Astrocyte (in vitro differentiated cells and primary cell): ENCODE results near the gene CADM1. TPM values are rescaled to one million over a fixed set of nuclear protein-coding genes. Genes with fewer than 3 reads are reported as not detected.

Experiments used
- DNase-seq: peaks from one replicate; pipeline ENCODE4 v3.0.0-alpha.2; 2010; ENCODE audit warnings: low read depth
- FAIRE-seq: peaks from 2 replicates; lab custom pipeline; 2011; peaks lifted over from hg19 to GRCh38; lab: Jason Lieb, UNC
- H2AFZ ChIP-seq: 2 replicates; pipeline ENCODE4 v1.6.0; 2012; ENCODE audit warnings: low read depth, low read length, inconsistent platforms
- H3K27ac ChIP-seq: 2 replicates; pipeline ENCODE4 v1.5.1; 2011; ENCODE audit warnings: low read depth, low read length, inconsistent platforms
- H3K27me3 ChIP-seq: 2 replicates; pipeline ENCODE4 v1.6.0; 2011; ENCODE audit warnings: low read length, inconsistent platforms; ENCODE audit not compliant: insufficient read depth
- H3K36me3 ChIP-seq: 2 replicates; pipeline ENCODE4 v1.5.1; 2011; ENCODE audit warnings: low read length, inconsistent platforms; ENCODE audit not compliant: insufficient read depth
- H3K4me1 ChIP-seq: 2 replicates; pipeline ENCODE4 v1.5.1; 2011; ENCODE audit warnings: low read length, inconsistent platforms; ENCODE audit not compliant: insufficient read depth
- H3K4me2 ChIP-seq: 2 replicates; pipeline ENCODE4 v1.6.0; 2012; ENCODE audit warnings: low read length, inconsistent platforms
- H3K4me3 ChIP-seq: 2 replicates; pipeline ENCODE4 v1.5.1; 2011; ENCODE audit warnings: low read depth, mild to moderate bottlenecking, low read length, inconsistent platforms; ENCODE audit not compliant: insufficient read depth
- H3K79me2 ChIP-seq: 2 replicates; pipeline ENCODE4 v1.6.0; 2012; ENCODE audit warnings: mild to moderate bottlenecking, low read length, inconsistent platforms; ENCODE audit not compliant: insufficient read depth
- H3K9ac ChIP-seq: 2 replicates; pipeline ENCODE4 v1.6.0; 2012; ENCODE audit warnings: mild to moderate bottlenecking, low read length, inconsistent platforms
- H3K9me3 ChIP-seq: 2 replicates; pipeline ENCODE4 v1.5.1; 2012; ENCODE audit warnings: low read depth, mild to moderate bottlenecking, low read length, inconsistent platforms; ENCODE audit not compliant: insufficient read depth
- H4K20me1 ChIP-seq: 2 replicates; pipeline ENCODE4 v1.6.0; 2012; ENCODE audit warnings: low read length, inconsistent platforms; ENCODE audit not compliant: insufficient read depth
- H3K27ac Mint-ChIP-seq: one replicate; pipeline ENCODE4 v1.8.0; 2021; ENCODE audit warnings: mild to moderate bottlenecking, mixed read lengths; ENCODE audit not compliant: unreplicated experiment
- H3K27me3 Mint-ChIP-seq: one replicate; pipeline ENCODE4 v1.8.0; 2021; ENCODE audit warnings: low read depth, mixed read lengths; ENCODE audit not compliant: unreplicated experiment
- H3K36me3 Mint-ChIP-seq: one replicate; pipeline ENCODE4 v1.8.0; 2021; ENCODE audit warnings: low read depth, mixed read lengths; ENCODE audit not compliant: unreplicated experiment
- H3K4me1 Mint-ChIP-seq: one replicate; pipeline ENCODE4 v1.8.0; 2021; ENCODE audit warnings: low read depth, mixed read lengths; ENCODE audit not compliant: unreplicated experiment
- H3K4me3 Mint-ChIP-seq: one replicate; pipeline ENCODE4 v1.8.0; 2021; ENCODE audit warnings: mild to moderate bottlenecking, moderate library complexity, mixed read lengths; ENCODE audit not compliant: unreplicated experiment
- H3K9me3 Mint-ChIP-seq: one replicate; pipeline ENCODE4 v1.8.0; 2021; ENCODE audit warnings: mild to moderate bottlenecking, mixed read lengths; ENCODE audit not compliant: unreplicated experiment
- EZH2 ChIP-seq: IDR thresholded peaks from 2 replicates; pipeline ENCODE4 v1.6.1; 2012; ENCODE audit warnings: mild to moderate bottlenecking, low read length, inconsistent platforms; ENCODE audit not compliant: insufficient read depth
- total RNA-seq: library from RNA; stranded (reverse); gene quantifications from 2 replicates; pipeline ENCODE4 v1.2.1, GENCODE V29; 2021
- TF ChIP-seq, protein P1 (sequence below): IDR thresholded peaks from 2 replicates; pipeline ENCODE4 v1.5.1; 2011; ENCODE audit warnings: low read depth, mild to moderate bottlenecking, inconsistent platforms, low read length, moderate library complexity; ENCODE audit not compliant: insufficient read depth

Gene CADM1
- total RNA-seq, 1 donor from 2014 or later, result 414 TPM

DNA sequence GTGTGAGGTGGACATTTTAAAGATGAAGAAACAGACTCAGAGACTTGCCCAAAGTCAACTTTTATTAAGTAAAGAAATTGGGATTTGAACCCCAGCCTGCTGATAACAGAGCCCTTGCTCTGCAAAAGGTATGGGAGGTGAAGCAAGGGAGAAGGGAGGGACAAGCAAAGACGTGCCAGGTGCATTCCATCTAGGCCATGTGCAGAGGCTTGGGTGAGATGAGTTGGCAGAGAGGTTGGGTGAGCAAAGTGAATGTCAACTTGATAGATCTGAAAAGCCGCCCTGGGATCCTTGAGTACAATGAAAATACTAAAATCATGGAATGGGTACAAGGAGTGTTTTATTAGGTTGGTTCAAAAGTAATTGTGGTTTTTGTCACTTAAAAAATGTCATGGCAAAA is 341.3 kb downstream of the CADM1 start:
- H3K27ac Mint-ChIP-seq, result peak overlapping the region; percentile 47
- TF ChIP-seq EZH2, result no peak
- TF ChIP-seq, protein P1, sequence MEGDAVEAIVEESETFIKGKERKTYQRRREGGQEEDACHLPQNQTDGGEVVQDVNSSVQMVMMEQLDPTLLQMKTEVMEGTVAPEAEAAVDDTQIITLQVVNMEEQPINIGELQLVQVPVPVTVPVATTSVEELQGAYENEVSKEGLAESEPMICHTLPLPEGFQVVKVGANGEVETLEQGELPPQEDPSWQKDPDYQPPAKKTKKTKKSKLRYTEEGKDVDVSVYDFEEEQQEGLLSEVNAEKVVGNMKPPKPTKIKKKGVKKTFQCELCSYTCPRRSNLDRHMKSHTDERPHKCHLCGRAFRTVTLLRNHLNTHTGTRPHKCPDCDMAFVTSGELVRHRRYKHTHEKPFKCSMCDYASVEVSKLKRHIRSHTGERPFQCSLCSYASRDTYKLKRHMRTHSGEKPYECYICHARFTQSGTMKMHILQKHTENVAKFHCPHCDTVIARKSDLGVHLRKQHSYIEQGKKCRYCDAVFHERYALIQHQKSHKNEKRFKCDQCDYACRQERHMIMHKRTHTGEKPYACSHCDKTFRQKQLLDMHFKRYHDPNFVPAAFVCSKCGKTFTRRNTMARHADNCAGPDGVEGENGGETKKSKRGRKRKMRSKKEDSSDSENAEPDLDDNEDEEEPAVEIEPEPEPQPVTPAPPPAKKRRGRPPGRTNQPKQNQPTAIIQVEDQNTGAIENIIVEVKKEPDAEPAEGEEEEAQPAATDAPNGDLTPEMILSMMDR, result no peak
- Histone ChIP-seq H3K4me2 (no peak overlapping the region), H3K27me3 (peaks cover 12% of the 10 kb centered on the region), H3K4me1 (peaks cover 3% of the 10 kb centered on the region), H3K79me2 (no peaks in the 10 kb centered on the region), H3K36me3 (no peaks in the 10 kb centered on the region), H3K9ac (no peak overlapping the region), H4K20me1 (no peaks in the 10 kb centered on the region), H3K27ac (no peak overlapping the region), H3K4me3 (no peak overlapping the region), H3K9me3 (no peaks in the 10 kb centered on the region), H2AFZ (no peak overlapping the region)
- peaks cover 28% of the 10 kb centered on the region for H3K27me3 Mint-ChIP-seq
- H3K4me1 Mint-ChIP-seq, result peaks cover 10% of the 10 kb centered on the region
- peaks cover 4% of the 10 kb centered on the region for H3K9me3 Mint-ChIP-seq
- no peaks in the 10 kb centered on the region for H3K36me3 Mint-ChIP-seq
- FAIRE-seq (no peak), DNase-seq (no peak)
- no peak overlapping the region for H3K4me3 Mint-ChIP-seq

DNA sequence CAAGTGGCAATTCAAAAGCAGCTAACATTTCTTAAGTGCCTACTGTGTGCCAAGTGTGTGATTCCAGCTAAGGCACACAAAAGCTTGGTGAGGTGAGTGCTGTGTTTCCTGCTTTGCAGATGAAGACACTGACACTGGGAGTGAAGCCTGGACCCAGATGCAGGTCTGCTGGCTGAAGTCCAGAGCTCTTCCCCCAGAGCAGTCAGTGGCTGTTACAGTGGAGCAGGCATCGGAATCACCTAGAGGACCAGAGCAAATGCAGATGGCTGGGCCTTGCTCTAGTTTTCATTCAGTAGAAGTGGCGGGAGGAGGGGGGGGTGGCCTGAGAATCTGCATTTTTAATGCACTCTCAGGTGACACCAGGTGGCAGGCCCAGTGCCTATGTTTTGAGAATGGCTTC is 342.3 kb downstream of the CADM1 start:
- Mint-ChIP-seq H3K36me3 (no peaks in the 10 kb centered on the region), H3K9me3 (peaks cover 4% of the 10 kb centered on the region), H3K4me3 (no peak overlapping the region), H3K27ac (no peak overlapping the region), H3K27me3 (peaks cover 26% of the 10 kb centered on the region), H3K4me1 (peaks cover 9% of the 10 kb centered on the region)
- Histone ChIP-seq H3K27ac (no peak overlapping the region), H3K4me3 (no peak overlapping the region), H3K9ac (no peak overlapping the region), H2AFZ (no peak overlapping the region), H3K27me3 (peaks cover 6% of the 10 kb centered on the region), H4K20me1 (no peaks in the 10 kb centered on the region), H3K4me1 (peaks cover 3% of the 10 kb centered on the region), H3K36me3 (no peaks in the 10 kb centered on the region), H3K79me2 (no peaks in the 10 kb centered on the region), H3K9me3 (no peaks in the 10 kb centered on the region), H3K4me2 (no peak overlapping the region)
- FAIRE-seq (no peak), DNase-seq (no peak)
- no peak for TF ChIP-seq EZH2
- TF ChIP-seq, protein P1, result no peak

DNA sequence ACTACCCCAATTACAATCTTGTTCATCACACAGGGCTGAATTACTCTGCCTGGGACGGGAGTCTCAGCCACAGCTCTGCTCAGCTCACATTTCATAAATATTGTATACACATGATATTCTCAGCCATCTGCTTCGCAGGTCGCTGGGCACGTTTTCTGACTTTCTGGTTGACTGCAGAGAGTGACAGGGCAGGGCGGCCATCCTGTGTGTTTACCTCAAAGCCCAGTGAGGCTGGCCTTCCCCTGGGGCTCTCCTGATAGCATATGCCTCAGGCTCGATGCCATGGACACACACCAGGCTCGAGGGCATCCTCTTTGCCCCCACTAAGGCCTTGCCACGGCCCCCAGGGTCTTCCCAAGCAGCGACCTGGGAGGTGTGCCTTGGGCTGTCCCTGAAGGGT is 345.0 kb downstream of the CADM1 start:
- no peaks in the 10 kb centered on the region for H3K4me1 ChIP-seq
- Mint-ChIP-seq H3K27me3 (peaks cover 22% of the 10 kb centered on the region), H3K9me3 (peaks cover 4% of the 10 kb centered on the region), H3K4me3 (no peak overlapping the region), H3K27ac (no peak overlapping the region), H3K36me3 (no peaks in the 10 kb centered on the region), H3K4me1 (peaks cover 4% of the 10 kb centered on the region)
- no peak overlapping the region for H3K9ac ChIP-seq
- DNase-seq, result no peak
- no peak overlapping the region for H3K4me3 ChIP-seq
- no peak overlapping the region for H3K27ac ChIP-seq
- no peaks in the 10 kb centered on the region for H3K9me3 ChIP-seq
- H3K4me2 ChIP-seq, result no peak overlapping the region
- H4K20me1 ChIP-seq, result no peaks in the 10 kb centered on the region
- TF ChIP-seq, protein P1, result no peak
- TF ChIP-seq EZH2, result no peak
- no peaks in the 10 kb centered on the region for H3K36me3 ChIP-seq
- no peaks in the 10 kb centered on the region for H3K79me2 ChIP-seq
- FAIRE-seq, result no peak
- H2AFZ ChIP-seq, result no peak overlapping the region
- peaks cover 5% of the 10 kb centered on the region for H3K27me3 ChIP-seq
